Adrenal gland (tissue), 5 donors: ENCODE results near the gene ARFGEF3.

Source experiments
- CTCF ChIP-seq, 6 experiments: fragments of 450-650 bp in 4 of 6; fragments of 200-600 bp in 2 of 6; sonication (generic) in 1 of 6; IDR thresholded peaks; 1 replicate in 5 of 6; 2 replicates in 1 of 6; pipeline versions ENCODE4 v1.5.1 to v1.8.0; 2016 to 2021; ENCODE audit warnings: antibody characterized with exemption in 6 of 6, mild to moderate bottlenecking in 2 of 6, moderate library complexity in 1 of 6
- POLR2A ChIP-seq, 2 donors: fragments of 450-650 bp; IDR thresholded peaks; one replicate each; pipeline ENCODE4 v1.6.1; 2017; ENCODE audit warnings: antibody characterized with exemption in 2 of 2, mild to moderate bottlenecking in 2 of 2, moderate library complexity in 1 of 2
- donor health status: DM: no; HTN: no; CAD: no.

DNA sequence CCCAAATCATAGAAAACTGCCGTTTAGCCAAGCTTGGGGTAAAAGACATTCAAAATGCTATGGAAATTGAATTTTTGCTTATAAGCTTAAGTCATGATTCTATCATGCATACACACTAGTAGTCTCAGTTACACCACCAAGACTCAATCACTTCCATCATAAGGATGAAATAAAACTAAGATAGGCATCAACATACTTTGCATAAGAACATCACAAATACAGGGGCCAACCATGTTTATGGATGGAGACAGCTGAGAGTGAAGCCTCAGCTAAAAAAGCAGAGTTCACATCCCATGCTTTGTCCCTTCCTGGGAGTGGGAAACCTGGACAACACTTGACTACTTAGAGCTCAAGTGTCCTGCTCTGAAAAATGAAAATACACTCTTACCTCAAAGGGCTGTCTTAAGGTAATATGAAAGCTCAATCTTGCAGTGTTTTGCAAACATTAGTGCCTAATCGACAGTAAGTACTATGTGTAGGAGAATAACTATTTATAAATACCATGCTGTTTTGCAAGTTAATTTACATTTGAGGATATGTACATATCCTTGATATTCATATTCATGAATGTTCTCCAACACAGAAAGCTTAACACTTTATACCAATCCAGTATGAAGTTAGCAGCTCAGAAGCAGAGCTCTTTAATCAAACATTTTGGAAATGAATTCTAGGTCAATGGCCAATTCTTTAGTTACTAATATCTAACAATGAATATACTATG is 184.0 kb downstream of the ARFGEF3 start:
- TF ChIP-seq CTCF (IDR thresholded peaks at IDR 0.05) (no peak), POLR2A (IDR thresholded peaks at IDR 0.05) (no peak)
